Lower lobe of right lung (tissue), 2 donors: ENCODE results near the gene TRRAP. TPM values are rescaled to one million over a fixed set of nuclear protein-coding genes. Genes with fewer than 3 reads are reported as not detected.

ENCODE experiments used
- ATAC-seq, 2 donors: fragments of 200-7000 bp; cut with Tn5 transposase; one replicate each; pipeline ENCODE4 v1.9.1; 2020 to 2022; ENCODE audit warnings: mild to moderate bottlenecking in 2 of 2, moderate library complexity in 2 of 2
- DNase-seq: peaks from one replicate; pipeline ENCODE4 v3.0.0-alpha.2; 2020
- H3K27ac ChIP-seq: fragments of 200-600 bp; one replicate; pipeline ENCODE4 v1.8.0; 2022
- H3K27me3 ChIP-seq: fragments of 200-600 bp; one replicate; pipeline ENCODE4 v1.8.0; 2022; ENCODE audit warnings: low read depth
- H3K36me3 ChIP-seq: fragments of 200-600 bp; one replicate; pipeline ENCODE4 v1.8.0; 2022; ENCODE audit warnings: mild to moderate bottlenecking
- H3K4me1 ChIP-seq: fragments of 200-600 bp; one replicate; pipeline ENCODE4 v1.8.0; 2022
- H3K4me3 ChIP-seq: fragments of 200-600 bp; one replicate; pipeline ENCODE4 v1.8.0; 2022; ENCODE audit warnings: mild to moderate bottlenecking
- H3K9me3 ChIP-seq: fragments of 200-600 bp; one replicate; pipeline ENCODE4 v1.8.0; 2022
- intact Hi-C: fragments of 100-400 bp; cut with DNase I; formaldehyde crosslinking; loops from one replicate; pipeline ENCODE4 v1.11.0; 2022
- total RNA-seq: library from RNA; stranded (reverse); fragmentation: NEBNext Ultra II Directional; extraction: Animal tissue kit (Norgen Biotek cat#: 25700); gene quantifications from one replicate; pipeline ENCODE4 v1.2.1, GENCODE V29; 2021
- TF ChIP-seq, protein P1 (sequence below): fragments of 200-600 bp; IDR thresholded peaks from one replicate; pipeline ENCODE4 v1.8.0; 2022; ENCODE audit warnings: antibody characterized with exemption, mild to moderate bottlenecking
- donor health status: DM: no; HTN: yes; CAD: no; lungs with severe emphysema.

The TRRAP gene
- total RNA-seq, 1 donor from 2014 or later: 38.5 TPM

GRCh38 chr7:98927125-98927524 lies 48.8 kb downstream of the TRRAP start:
- ATAC-seq (no peak), DNase-seq (no peak)
- H3K9me3 ChIP-seq: no peaks in the 10 kb centered on the region
- H3K36me3 ChIP-seq: peaks cover 99% of the 10 kb centered on the region
- H3K27me3 ChIP-seq: no peaks in the 10 kb centered on the region
- no peak overlapping the region for H3K27ac ChIP-seq
- TF ChIP-seq, protein P1, sequence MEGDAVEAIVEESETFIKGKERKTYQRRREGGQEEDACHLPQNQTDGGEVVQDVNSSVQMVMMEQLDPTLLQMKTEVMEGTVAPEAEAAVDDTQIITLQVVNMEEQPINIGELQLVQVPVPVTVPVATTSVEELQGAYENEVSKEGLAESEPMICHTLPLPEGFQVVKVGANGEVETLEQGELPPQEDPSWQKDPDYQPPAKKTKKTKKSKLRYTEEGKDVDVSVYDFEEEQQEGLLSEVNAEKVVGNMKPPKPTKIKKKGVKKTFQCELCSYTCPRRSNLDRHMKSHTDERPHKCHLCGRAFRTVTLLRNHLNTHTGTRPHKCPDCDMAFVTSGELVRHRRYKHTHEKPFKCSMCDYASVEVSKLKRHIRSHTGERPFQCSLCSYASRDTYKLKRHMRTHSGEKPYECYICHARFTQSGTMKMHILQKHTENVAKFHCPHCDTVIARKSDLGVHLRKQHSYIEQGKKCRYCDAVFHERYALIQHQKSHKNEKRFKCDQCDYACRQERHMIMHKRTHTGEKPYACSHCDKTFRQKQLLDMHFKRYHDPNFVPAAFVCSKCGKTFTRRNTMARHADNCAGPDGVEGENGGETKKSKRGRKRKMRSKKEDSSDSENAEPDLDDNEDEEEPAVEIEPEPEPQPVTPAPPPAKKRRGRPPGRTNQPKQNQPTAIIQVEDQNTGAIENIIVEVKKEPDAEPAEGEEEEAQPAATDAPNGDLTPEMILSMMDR: no peak
- intact Hi-C loops: no loop called here
- peaks cover 16% of the 10 kb centered on the region for H3K4me1 ChIP-seq
- H3K4me3 ChIP-seq: no peak overlapping the region

DNA sequence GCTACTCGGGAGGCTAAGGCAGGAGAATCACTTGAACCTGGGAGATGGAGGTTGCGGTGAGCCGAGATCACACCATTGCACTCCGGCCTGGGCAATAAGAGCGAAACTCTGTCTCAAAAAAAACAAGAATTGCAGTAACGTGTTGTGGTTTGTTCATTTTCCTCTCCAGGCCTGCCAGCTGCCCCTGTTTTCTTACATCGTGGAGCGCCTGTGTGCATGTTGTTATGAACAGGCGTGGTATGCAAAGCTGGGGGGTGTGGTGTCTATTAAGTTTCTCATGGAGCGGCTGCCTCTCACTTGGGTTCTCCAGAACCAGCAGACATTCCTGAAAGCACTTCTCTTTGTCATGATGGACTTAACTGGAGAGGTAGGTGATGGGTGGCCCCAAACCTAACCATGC lies 52.1 kb downstream of the TRRAP start:
- Histone ChIP-seq H3K27me3 (no peaks in the 10 kb centered on the region), H3K4me1 (no peaks in the 10 kb centered on the region), H3K9me3 (no peaks in the 10 kb centered on the region), H3K4me3 (no peak overlapping the region), H3K27ac (no peak overlapping the region), H3K36me3 (peaks cover 100% of the 10 kb centered on the region)
- no peak for ATAC-seq
- intact Hi-C loops: no loop called here
- DNase-seq: no peak
- TF ChIP-seq, protein P1: no peak

GRCh38 chr7:98930921-98931320 lies 52.6 kb downstream of the TRRAP start:
- no peak for ATAC-seq
- no peak for DNase-seq
- H3K36me3 ChIP-seq: peaks cover 100% of the 10 kb centered on the region
- TF ChIP-seq, protein P1: no peak
- no peak overlapping the region for H3K27ac ChIP-seq
- H3K9me3 ChIP-seq: no peaks in the 10 kb centered on the region
- H3K4me1 ChIP-seq: no peaks in the 10 kb centered on the region
- H3K4me3 ChIP-seq: no peak overlapping the region
- intact Hi-C loops: no loop called here
- H3K27me3 ChIP-seq: no peaks in the 10 kb centered on the region

- Histone ChIP-seq H3K9me3 (no peaks in the 10 kb centered on the region), H3K4me3 (no peak overlapping the region), H3K27me3 (no peaks in the 10 kb centered on the region), H3K27ac (no peak overlapping the region), H3K36me3 (peaks cover 100% of the 10 kb centered on the region), H3K4me1 (no peaks in the 10 kb centered on the region)
- DNase-seq: no peak
- ATAC-seq: no peak
- intact Hi-C loops: no loop called here
- TF ChIP-seq, protein P1: no peak
These were observed 55.0 kb downstream of the TRRAP start for GRCh38 chr7:98933321-98933720.

GRCh38 chr7:98934267-98934666 lies 55.9 kb downstream of the TRRAP start:
- intact Hi-C loops: no loop called here
- no peak for DNase-seq
- no peak overlapping the region for H3K27ac ChIP-seq
- no peaks in the 10 kb centered on the region for H3K27me3 ChIP-seq
- no peaks in the 10 kb centered on the region for H3K9me3 ChIP-seq
- peaks cover 100% of the 10 kb centered on the region for H3K36me3 ChIP-seq
- no peak overlapping the region for H3K4me3 ChIP-seq
- ATAC-seq: no peak
- TF ChIP-seq, protein P1: no peak
- no peaks in the 10 kb centered on the region for H3K4me1 ChIP-seq

GRCh38 chr7:98935811-98936210 lies 57.5 kb downstream of the TRRAP start:
- DNase-seq (no peak), ATAC-seq (no peak)
- Histone ChIP-seq H3K27me3 (no peaks in the 10 kb centered on the region), H3K4me1 (no peaks in the 10 kb centered on the region), H3K36me3 (peaks cover 100% of the 10 kb centered on the region), H3K4me3 (no peak overlapping the region), H3K9me3 (no peaks in the 10 kb centered on the region), H3K27ac (no peak overlapping the region)
- intact Hi-C loops: no loop called here
- TF ChIP-seq, protein P1: no peak
